H1 (cell line): ENCODE results near the gene STRIP2. TPM values are rescaled to one million over a fixed set of nuclear protein-coding genes. Genes with fewer than 3 reads are reported as not detected.

Experiments used
- BACH1 ChIP-seq: IDR thresholded peaks from 2 replicates; pipeline ENCODE4 v1.6.1; 2012; ENCODE audit warnings: low read length, improper control_type of control experiment
- CHD1 ChIP-seq: IDR thresholded peaks from 2 replicates; pipeline ENCODE4 v1.6.1; 2012; ENCODE audit warnings: low read depth, low read length, improper control_type of control experiment
- CHD2 ChIP-seq: IDR thresholded peaks from 2 replicates; pipeline ENCODE4 v1.6.1; 2012; ENCODE audit warnings: low read length, improper control_type of control experiment
- CHD7 ChIP-seq: fragments of 300-600 bp; sonication (generic); IDR thresholded peaks from 2 replicates; pipeline ENCODE4 v1.7.1; 2012; ENCODE audit warnings: low read length, moderate library complexity, mild to moderate bottlenecking, inconsistent platforms; ENCODE audit not compliant: insufficient replicate concordance
- EGR1 ChIP-seq: IDR thresholded peaks from 2 replicates; pipeline ENCODE4 v1.6.1; 2011; ENCODE audit warnings: low read depth, low read length, borderline replicate concordance
- HDAC6 ChIP-seq: IDR thresholded peaks from one replicate; pipeline ENCODE4 v1.7.1; 2012; ENCODE audit warnings: low read depth, mild to moderate bottlenecking, inconsistent platforms, low read length, moderate library complexity
- MAX ChIP-seq: IDR thresholded peaks from 2 replicates; pipeline ENCODE4 v1.6.1; 2012; ENCODE audit warnings: inconsistent platforms
- RXRA ChIP-seq: IDR thresholded peaks from 2 replicates; pipeline ENCODE4 v1.6.1; 2011; ENCODE audit warnings: low read depth, mild to moderate bottlenecking, low read length, moderate library complexity; ENCODE audit not compliant: insufficient read depth
- TCF12 ChIP-seq: IDR thresholded peaks from 2 replicates; pipeline ENCODE4 v1.6.1; 2011; ENCODE audit warnings: low read depth, mild to moderate bottlenecking, low read length
- YY1 ChIP-seq: IDR thresholded peaks from 2 replicates; pipeline ENCODE4 v1.6.1; 2011; ENCODE audit warnings: low read depth, mild to moderate bottlenecking, low read length
- ZNF274 ChIP-seq: IDR thresholded peaks from 2 replicates; pipeline ENCODE4 v1.7.0; 2012; ENCODE audit warnings: low read length, borderline replicate concordance; ENCODE audit errors: extremely low read depth
- polyA plus RNA-seq, 7 experiments: library from polyadenylated mRNA; depleted of rRNA in 3 of 7; stranded (reverse) in 5 of 7; unstranded in 2 of 7; fragments of >200 nt in 5 of 7; fragments of 200-250 nt in 2 of 7; gene quantifications; 1 replicate in 5 of 7; 2 replicates in 1 of 7; 4 replicates in 1 of 7; pipeline versions ENCODE4 v1.2.1 to v1.2.3, GENCODE V29; 2011 to 2013; ENCODE audit warnings: missing spikeins in 2 of 7, mixed read lengths in 2 of 7
- total RNA-seq: library from RNA; stranded (reverse); fragmentation: NEBNext Ultra II Directional; extraction: Animal tissue kit (Norgen Biotek cat#: 25700); gene quantifications from 2 replicates; pipeline ENCODE4 v1.2.1, GENCODE V29; 2021

The STRIP2 gene
- total and polyA plus RNA-seq, 2 of the 8 experiments (the other 6 are each of a cell fraction or from before 2014, with no cell fraction given): 5.3 to 8.2 TPM

GRCh38 chr7:129388333-129389098 is 45.7 kb upstream of the STRIP2 start (continued):
- no peak for TF ChIP-seq CHD7
- no peak for TF ChIP-seq BACH1
- no peak for TF ChIP-seq EGR1
- no peak for TF ChIP-seq MAX
- no peak for TF ChIP-seq CHD1
- TF ChIP-seq ZNF274: no peak
- no peak for TF ChIP-seq CHD2
- TF ChIP-seq HDAC6: no peak
- no peak for TF ChIP-seq TCF12
- TF ChIP-seq YY1: no peak
- no peak for TF ChIP-seq RXRA
